Stimulated activated CD8-positive, alpha-beta memory T cell treated with anti-CD3 and anti-CD28 coated beads, Interleukin-12 subunit alpha, Interleukin-12 subunit beta, amount 100 ng/mL, for 4 hours (primary cell): Measurements from ENCODE around the gene KYNU.
"Not testable (repeated sequence)": the region's sequence is repeated elsewhere in the genome, so short reads cannot be mapped to it uniquely, and the experiment has no call there.

Experiments
- DNase-seq: peaks from one replicate; pipeline ENCODE4 v3.0.0-alpha.2; 2020; ENCODE audit warnings: low read depth

The KYNU gene

DNA sequence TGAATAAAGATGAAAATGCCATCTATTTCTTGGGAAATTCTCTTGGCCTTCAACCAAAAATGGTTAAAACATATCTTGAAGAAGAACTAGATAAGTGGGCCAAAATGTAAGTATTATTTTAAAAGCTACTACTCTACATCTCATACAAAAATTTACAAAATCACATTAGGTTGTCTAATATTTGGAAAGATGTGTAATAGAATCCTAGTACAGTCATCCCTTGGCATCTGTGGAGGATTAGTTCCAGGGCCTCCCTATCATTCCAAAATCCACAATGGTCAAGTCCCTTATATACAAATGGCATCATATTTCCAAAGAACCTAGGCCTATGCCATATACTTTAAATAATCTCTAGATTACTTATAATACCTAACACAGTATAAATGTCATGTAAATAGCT is 41.2 kb downstream of the KYNU start:
- DNase-seq, result no peak

DNA sequence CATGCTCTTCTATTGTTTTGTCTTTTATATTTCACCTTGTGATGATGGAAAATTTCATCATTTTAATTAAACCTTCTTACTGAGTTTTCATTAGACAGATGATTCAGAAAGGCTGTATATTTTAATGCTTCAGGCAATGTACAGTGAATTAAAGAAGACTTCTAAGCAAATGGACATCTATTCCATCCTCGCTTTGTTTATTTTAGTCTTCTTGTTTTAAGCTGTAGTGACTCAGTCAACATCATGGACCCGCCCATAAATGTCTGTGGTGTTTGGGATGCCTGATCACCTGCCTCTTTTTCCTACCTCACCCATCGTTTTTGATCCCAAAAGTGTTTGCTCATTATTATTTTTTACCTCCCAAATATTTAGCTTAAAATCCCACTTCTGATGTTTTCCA is 43.1 kb downstream of the KYNU start:
- DNase-seq, result no peak

DNA sequence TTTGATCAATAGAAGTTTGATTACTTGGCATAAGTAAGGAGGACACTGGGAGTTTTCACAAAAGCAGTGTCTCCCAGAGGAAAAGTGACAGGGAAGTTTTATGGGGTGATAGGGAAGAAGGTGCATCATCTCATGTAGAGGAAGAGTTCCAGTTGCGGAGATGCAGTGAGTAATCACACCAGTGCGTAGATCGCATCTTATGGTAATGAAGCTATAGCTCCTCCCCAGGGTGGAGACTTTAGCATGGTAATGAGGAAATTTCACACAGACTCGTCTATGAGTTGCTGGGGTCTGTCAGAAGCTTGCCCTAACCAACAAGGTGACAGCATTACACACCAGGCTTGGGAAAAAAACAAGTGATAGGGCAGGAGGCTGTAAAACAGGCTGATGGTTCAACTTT is 49.0 kb downstream of the KYNU start:
- DNase-seq, result no peak

DNA sequence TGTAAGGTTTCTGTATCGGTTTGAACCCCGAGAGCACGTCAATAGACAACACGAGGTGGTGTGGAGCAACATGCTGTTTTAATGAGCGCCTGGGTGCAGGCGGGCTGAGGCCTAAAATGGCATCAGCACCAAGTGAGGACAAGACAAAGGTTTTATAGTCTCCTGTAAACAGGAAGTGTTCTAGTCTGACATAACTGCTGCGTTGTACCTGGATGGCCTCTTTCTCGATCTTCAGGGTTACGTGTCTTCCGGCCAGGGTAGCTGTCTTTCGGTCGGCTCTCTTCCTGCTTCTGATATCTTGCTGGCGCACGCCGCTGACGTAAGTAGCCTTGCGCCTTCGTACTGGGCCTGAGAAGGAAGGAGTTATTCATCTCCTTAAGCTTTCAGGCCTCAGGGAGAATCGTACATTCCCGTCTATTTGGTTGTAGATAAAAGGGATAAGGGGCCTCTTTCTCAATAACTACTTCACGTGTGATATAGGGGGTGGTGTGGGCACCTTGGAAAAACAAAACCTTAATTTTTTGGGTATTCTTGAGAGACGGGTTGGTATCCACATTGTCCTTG is 53.5 kb downstream of the KYNU start:
- DNase-seq, result no peak

GRCh38 chr2:142933916-142934315 is 56.5 kb downstream of the KYNU start:
- no peak for DNase-seq

DNA sequence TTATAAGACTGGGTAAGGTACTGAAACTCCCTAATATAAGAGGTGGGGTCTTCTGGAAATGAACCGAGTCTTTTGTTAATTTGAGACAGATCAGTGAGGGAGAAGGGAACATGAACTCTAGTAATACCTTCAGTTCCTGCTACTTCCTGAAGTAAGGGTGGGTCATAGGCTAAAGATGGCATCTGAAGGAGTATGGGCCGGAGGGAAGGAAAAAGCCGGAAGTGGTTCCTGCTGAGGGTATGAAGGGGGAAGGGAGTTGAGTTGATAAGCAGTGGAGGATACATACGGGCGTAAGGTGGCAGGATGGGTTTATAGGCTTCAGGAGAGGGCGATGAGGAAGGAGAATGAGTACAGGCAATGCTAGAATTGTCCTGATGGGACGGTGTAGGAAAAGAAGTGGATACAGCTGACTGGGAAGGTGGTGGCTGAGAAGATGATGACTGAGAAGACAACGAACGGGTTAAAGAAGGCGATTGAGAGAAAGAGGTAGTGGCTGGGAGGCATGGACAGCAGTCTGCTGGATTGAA is 58.2 kb downstream of the KYNU start:
- no peak for DNase-seq

- DNase-seq, result no peak
These were observed 59.2 kb downstream of the KYNU start for GRCh38 chr2:142936629-142937028.

DNA sequence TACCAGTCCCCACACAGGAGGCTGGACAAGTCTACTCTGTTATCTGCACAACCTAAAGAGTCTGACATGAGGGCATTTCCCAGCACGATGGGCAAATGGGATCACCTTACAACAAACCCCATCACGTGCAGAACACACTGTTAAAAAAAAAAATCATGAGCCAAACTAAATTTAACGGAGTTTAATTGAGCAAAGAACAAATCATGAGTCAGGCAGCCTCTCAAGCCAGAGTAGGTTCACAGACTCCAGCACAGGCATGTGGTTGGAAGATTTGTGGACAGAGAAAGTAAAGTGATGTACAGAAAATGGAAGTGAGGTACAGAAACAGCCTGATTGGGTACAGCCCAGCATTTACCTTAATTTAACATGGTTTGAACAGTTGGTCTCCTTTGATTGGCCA is 59.9 kb downstream of the KYNU start:
- no peak for DNase-seq

DNA sequence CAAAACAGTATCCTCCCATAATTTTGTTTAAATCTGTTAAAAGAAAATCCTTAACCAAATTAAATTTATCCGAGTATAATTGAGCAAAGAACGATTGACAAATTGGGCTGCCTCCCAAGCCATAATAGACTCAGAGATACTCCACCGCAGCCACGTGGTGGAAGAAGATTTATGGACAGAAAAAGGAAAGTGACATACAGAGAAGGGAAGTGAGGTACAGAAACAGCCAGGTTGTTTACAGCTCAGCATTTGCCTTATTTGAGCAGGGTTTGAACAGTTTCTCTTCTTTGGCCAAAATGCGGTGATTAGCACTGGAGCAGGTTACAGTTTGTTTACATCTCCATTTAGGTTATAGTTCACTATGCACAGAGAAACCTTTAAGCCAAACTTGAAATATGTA is 60.8 kb downstream of the KYNU start:
- no peak for DNase-seq

DNA sequence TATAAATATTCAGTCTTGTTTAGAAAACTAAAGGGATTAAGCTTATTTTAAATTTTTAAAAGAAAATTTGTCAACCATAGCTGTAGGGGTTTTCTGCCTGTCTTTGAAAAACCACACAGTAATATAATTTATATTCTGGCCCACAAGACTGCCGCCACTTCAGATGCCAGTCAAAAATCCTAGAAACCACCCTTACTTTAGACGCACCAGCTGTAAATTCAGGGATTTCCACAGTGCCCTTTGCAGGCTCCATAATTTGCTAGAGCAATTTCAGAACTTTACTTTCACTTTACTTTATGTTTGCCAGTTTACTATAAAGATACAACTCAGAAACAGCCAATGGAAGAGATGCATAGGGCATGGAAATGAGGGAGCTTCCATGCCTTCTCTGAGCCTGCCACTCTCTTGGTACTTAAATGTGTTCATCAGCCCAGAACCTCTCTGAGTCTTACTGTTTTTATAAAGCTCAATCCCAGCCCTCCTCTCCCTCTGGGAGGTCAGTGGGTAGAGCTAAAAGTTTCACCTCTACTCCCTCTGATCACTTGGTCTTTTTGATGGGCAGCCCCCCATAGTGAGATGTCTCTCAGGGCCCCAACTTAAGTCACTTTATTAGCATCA is 63.3 kb downstream of the KYNU start:
- DNase-seq, result no peak

- DNase-seq, result no peak
These were observed 65.2 kb downstream of the KYNU start for GRCh38 chr2:142942690-142943089.

DNA sequence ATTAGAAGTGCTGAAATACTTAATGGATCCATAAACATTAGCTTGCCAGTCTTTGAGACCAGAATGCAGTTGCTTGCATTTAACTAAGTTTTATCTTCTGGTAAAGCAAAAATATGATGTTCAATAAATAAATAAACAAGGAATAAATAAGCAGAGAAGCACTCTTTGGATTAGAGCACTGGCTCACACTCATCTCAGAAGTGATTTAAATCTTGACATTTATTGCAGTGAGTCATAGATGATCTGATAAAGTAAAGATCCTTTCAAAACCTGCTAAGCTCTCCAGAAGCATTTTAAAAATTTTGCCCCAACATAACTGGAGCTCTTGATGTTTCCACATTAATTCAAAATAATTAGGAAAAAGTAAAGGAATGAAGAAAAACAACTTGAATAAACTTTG is 66.8 kb downstream of the KYNU start:
- no peak for DNase-seq

GRCh38 chr2:142944721-142945120 is 67.3 kb downstream of the KYNU start:
- DNase-seq, result no peak

DNA sequence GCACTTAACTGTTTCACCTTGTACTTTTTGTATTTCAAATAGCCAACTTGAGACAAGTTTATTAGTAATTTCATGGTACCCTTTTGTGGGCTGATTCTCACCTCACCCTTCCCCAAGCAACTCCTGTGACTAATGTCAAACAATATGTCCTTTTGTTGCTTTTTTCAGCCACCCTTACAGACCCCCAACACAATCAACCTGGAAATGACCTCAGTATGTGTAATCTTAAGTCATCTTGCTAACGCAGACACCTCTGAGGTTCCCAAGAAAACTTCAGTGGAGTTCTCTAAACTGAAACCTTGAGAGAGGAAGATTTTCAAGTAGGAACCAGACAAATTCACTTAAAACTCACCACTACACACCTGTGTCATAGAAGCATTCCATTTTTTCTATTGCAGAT is 69.5 kb downstream of the KYNU start:
- no peak for DNase-seq

DNA sequence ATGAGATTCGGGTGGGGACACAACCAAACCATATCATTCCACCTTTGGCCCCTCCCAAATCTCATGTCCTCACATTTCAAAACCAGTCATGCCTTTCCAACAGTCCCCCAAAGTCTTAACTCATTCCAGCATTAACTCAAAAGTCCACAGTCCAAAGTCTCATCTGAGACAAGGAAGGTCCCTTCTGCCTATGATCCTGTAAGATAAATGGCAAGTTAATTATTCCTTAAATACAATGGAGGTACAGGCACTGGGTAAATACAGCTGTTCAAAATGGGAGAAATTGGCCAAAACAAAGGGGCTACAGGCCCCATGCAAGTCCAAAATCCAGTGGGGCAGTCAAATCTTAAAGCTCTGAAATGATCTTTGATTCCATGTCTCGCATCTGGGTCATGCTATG is 71.3 kb downstream of the KYNU start:
- DNase-seq, result not testable (repeated sequence)

GRCh38 chr2:142950323-142950722 is 72.9 kb downstream of the KYNU start:
- DNase-seq, result not testable (repeated sequence)

GRCh38 chr2:142951190-142952007 is 73.9 kb downstream of the KYNU start:
- no peak for DNase-seq

DNA sequence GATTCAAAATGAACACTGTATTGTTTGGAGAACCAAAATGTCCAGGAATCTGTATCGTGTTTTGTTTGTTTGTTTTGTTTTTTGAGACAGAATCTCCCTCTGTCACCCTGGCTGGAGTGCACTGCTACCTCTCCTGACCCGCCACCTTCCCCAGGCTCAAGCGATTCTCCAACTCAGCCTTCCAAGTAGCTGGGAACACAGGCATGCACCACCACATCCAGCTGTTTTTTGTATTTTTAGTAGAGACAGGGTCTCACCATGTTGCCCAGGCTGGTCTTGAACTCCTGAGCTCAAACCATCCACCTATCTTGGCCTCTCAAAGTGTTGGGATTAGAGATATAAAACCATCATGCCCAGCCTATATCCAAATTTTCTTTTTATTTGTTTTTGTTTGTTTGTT is 74.6 kb downstream of the KYNU start:
- no peak for DNase-seq

GRCh38 chr2:142952793-142953494 is 75.5 kb downstream of the KYNU start:
- no peak for DNase-seq

GRCh38 chr2:142954493-142954892 is 77.0 kb downstream of the KYNU start:
- DNase-seq, result no peak

DNA sequence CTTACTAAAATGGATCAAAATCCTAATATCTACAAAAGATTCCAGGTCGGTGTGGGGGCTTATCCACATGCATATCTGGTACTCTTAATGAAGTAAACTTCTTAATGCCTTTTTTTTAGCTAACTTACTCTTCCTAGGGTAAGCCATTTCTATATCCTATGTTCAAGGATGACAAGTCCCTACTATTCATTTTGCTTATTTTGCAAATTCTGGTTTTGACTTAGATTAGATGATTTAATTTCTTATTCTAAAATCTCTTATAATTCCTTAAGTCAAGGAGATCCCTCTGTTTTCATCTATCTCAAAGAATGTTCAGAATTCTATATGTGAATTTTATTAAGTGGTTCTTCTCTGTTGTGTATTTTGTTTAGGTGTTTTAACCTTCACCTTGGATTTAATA is 79.7 kb downstream of the KYNU start:
- no peak for DNase-seq

GRCh38 chr2:142961202-142961601 is 83.7 kb downstream of the KYNU start:
- DNase-seq, result no peak

GRCh38 chr2:142965443-142965842 is 88.0 kb downstream of the KYNU start:
- DNase-seq, result no peak
